ENCODE measurements around the gene NT5M.

DNA sequence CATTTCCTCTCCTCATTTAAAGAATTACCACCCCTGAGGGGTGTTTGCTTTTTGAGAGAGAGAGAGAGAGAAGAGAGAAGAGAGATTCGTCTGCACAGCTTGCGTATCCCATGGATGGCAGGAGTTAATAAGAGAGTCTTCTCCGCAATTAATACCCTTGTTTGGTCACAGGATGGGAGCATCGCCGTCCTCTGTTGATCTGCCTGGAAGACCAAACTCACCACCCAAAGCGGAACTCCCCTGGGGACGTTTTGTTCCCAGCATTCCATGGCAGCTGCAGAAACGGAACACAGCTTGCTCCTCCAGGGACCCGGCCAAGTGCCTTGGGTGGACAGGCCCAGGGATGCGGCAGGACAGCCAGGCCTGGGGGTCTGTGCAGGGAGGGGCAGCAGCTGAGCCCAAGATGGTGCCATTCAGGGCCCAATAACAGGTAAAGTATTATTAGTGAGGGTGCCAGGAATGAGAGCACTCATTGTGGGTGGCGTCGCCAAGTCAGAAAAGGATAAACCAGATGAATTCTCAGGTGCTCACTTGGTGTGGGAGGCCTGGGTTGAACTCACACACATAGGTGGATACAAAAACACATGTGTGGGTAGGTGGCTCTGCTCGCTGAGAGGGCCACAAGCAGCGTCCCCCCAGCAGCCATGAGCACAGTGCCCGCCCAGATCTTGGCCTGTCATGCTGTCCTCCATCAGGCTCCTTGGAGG lies 83.1 kb downstream of the NT5M start:
- TF ChIP-seq CTCF (IDR thresholded peaks at IDR 0.05; ENCODE audit: low read depth, low read length, poor library complexity, severe bottlenecking) = no peak
- TF ChIP-seq EZH2phosphoT487 (IDR thresholded peaks at IDR 0.05; ENCODE audit: borderline replicate concordance, low read length) = no peak

Measured in DOHH2 (cell line).